NT2/D1 (cell line): ENCODE data around the gene E2F6.

Experiments
- DNase-seq: peaks from one replicate; pipeline ENCODE4 v3.0.0-alpha.2; 2011; ENCODE audit warnings: low read depth, low spot score
- H3K27me3 ChIP-seq: 2 replicates; pipeline ENCODE4 v1.6.0; 2011; ENCODE audit warnings: mild to moderate bottlenecking; ENCODE audit not compliant: insufficient read length, insufficient read depth
- H3K36me3 ChIP-seq: 2 replicates; pipeline ENCODE4 v1.6.1; 2011; ENCODE audit warnings: mild to moderate bottlenecking, low read length, mixed read lengths; ENCODE audit not compliant: insufficient read depth, insufficient read length
- H3K4me1 ChIP-seq: 2 replicates; pipeline ENCODE4 v1.5.1; 2011; ENCODE audit not compliant: insufficient read depth, insufficient read length
- H3K4me3 ChIP-seq: 2 replicates; pipeline ENCODE4 v1.5.1; 2011; ENCODE audit warnings: low read depth; ENCODE audit not compliant: insufficient read length
- H3K9ac ChIP-seq: 2 replicates; pipeline ENCODE4 v1.6.0; 2011; ENCODE audit warnings: low read depth; ENCODE audit not compliant: insufficient read length
- H3K9me3 ChIP-seq: 2 replicates; pipeline ENCODE4 v1.5.1; 2011; ENCODE audit warnings: mild to moderate bottlenecking, low read length; ENCODE audit not compliant: insufficient read depth
- SUZ12 ChIP-seq: IDR thresholded peaks from 2 replicates; pipeline ENCODE4 v1.6.1; 2011; ENCODE audit not compliant: insufficient read length, insufficient read depth; ENCODE audit errors: extremely low read depth
- YY1 ChIP-seq: IDR thresholded peaks from 2 replicates; pipeline ENCODE4 v1.6.1; 2011; ENCODE audit not compliant: insufficient read length, insufficient read depth
- ZNF274 ChIP-seq: IDR thresholded peaks from 2 replicates; pipeline ENCODE4 v1.6.1; 2011; ENCODE audit warnings: mild to moderate bottlenecking, low read depth, low read length

E2F6 gene

DNA sequence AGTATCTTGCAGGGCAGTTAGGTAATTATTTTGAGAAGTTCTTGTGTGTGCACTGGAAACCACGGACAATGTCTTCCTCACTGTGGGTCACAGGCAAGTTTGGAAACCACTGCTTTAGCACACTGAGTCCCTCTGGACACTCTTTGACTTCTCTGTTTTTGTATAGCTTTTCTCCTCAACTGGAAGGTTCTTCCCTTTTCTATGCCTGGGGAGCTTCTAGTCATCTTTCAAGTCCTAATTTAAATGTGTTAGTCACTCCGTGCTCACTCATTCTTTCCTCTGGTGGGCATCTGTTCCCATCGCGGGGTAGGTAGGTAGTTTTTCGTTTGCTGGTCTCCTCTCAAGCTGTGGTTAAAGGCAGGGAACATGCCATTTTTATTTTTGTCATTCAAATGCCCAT, 32.1 kb downstream of the E2F6 start:
- Histone ChIP-seq H3K36me3 (no peaks in the 10 kb centered on the region), H3K4me3 (no peak overlapping the region), H3K27me3 (no peaks in the 10 kb centered on the region), H3K9ac (no peak overlapping the region), H3K4me1 (no peaks in the 10 kb centered on the region), H3K9me3 (peaks cover 13% of the 10 kb centered on the region)
- DNase-seq = no peak
- TF ChIP-seq YY1 (no peak), SUZ12 (no peak), ZNF274 (no peak)

DNA sequence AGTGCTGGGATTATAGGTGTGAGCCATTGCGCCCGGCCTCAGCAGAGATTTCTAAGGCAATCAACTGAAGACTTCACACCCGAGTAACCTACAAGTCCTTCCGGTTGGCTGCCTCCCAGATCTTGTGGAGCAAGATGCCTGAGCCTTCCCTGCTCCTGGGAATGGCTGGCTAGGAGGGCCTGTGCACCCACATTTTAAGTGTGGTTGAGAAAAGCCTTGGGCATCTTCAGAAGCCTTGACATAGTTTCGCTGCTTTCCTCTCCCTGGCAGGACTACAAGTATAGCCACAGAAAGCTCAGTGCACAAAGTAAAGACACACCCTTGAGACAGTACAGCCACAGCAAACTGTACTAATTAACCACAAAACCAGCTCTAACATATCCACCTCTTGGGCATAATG, 35.2 kb downstream of the E2F6 start:
- H3K4me3 ChIP-seq = no peak overlapping the region
- H3K9me3 ChIP-seq = no peaks in the 10 kb centered on the region
- no peaks in the 10 kb centered on the region for H3K4me1 ChIP-seq
- no peak for TF ChIP-seq ZNF274
- no peak for TF ChIP-seq SUZ12
- no peak for TF ChIP-seq YY1
- H3K27me3 ChIP-seq = no peaks in the 10 kb centered on the region
- no peak overlapping the region for H3K9ac ChIP-seq
- no peaks in the 10 kb centered on the region for H3K36me3 ChIP-seq
- no peak for DNase-seq

DNA sequence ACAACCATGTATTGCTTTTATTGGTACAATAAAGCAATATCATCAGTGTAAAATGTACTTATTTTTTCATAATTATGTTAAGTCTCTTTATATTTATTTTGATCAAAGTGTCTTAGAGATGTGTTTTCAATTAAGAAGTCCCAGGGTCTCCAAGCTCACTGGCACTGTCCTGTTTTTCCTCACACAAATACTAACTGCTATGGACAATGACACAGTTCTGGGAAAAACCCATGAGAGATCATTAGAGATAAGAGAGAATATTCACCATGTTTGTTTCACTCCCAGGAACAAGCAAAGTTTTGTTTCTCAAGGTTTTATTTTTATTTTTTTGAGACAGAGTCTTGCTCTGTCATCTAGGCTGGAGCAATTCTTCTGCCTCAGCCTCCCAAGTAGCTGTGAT, 38.7 kb downstream of the E2F6 start:
- H3K27me3 ChIP-seq = no peaks in the 10 kb centered on the region
- H3K9me3 ChIP-seq = no peaks in the 10 kb centered on the region
- no peak for DNase-seq
- TF ChIP-seq ZNF274 (no peak), YY1 (no peak), SUZ12 (no peak)
- no peaks in the 10 kb centered on the region for H3K4me1 ChIP-seq
- H3K9ac ChIP-seq = no peak overlapping the region
- no peak overlapping the region for H3K4me3 ChIP-seq
- no peaks in the 10 kb centered on the region for H3K36me3 ChIP-seq

DNA sequence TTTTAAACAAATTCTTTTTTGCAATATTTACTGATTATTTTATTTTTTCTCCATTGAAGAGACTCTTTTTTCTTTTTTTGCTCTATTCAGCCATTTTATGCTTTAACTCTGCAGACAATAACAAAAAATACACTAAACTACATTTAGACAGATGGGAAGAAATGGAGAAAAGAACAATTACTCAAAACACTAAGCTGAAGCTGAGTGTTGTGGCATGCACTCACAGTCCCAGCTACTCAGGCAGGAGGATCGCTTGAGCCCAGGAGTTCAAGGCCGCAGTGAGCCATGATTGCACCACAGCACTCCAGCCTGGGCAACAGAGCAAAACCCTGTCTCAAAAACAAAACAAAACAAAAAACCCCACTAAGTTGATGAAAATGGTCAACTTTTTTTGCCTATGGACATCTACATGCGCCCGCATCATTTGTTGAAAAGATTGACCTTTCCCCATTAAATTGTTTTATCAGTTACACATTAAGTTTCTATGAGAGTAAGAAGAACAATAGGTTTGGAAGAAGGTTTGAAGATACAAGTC, 43.0 kb downstream of the E2F6 start:
- Histone ChIP-seq H3K9ac (no peak overlapping the region), H3K36me3 (no peaks in the 10 kb centered on the region), H3K4me1 (no peaks in the 10 kb centered on the region), H3K4me3 (no peak overlapping the region), H3K27me3 (no peaks in the 10 kb centered on the region), H3K9me3 (peaks cover 4% of the 10 kb centered on the region; the same call in 1 of the 2 replicates)
- no peak for TF ChIP-seq YY1
- no peak for TF ChIP-seq ZNF274
- TF ChIP-seq SUZ12 = no peak
- DNase-seq = no peak

DNA sequence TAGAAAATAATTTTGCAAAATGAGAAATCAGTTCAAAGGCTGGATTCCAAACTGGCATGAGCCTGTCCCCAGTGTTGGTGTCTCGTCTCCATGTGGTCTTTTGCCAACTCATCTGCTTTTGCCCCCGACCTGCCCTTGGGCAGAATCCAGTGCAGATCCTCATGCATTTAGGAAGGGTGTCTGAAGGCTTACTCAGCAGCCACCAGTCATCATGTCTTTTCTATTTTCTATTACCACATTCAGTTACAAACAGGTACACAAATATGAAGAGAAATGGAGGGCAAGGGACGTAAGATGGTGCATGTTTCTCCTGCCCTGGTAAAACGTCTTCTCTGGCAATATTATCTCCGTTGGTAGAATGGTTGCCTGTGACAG, 43.5 kb downstream of the E2F6 start:
- TF ChIP-seq ZNF274 (no peak), SUZ12 (no peak), YY1 (no peak)
- H3K36me3 ChIP-seq = no peaks in the 10 kb centered on the region
- no peak for DNase-seq
- no peaks in the 10 kb centered on the region for H3K27me3 ChIP-seq
- H3K4me1 ChIP-seq = no peaks in the 10 kb centered on the region
- H3K4me3 ChIP-seq = no peak overlapping the region
- peaks cover 9% of the 10 kb centered on the region; the same call in 1 of the 2 replicates for H3K9me3 ChIP-seq
- H3K9ac ChIP-seq = no peak overlapping the region

DNA sequence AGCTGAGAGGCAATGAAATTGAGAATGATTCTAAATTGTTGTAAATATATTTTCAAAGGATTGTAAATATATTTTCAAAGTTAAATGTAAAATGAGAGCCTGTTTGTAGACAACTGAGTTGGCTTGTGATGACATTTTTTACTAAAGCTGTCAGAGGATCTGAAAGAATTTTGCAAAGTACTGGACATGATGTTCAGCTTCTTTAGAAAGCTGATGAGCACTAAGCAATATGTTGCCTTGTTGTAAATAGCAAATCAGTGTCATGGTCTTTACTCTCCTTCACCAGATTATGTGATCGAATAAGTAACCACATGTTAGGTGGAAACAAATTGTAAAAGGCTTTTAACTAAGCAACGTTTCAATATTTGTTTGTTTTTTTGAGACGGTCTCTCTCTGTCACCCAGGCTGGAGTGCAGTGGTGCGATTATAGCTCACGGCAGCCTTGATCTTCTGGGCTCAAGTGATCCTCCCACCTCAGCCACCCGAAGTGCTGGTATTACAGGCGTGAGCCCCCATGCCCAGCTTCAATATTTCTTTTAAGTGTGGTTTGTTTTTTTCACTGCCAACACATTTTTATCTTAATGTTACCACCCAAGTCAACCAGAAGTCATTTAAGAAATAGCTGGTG, 44.0 kb downstream of the E2F6 start:
- no peaks in the 10 kb centered on the region for H3K36me3 ChIP-seq
- no peak overlapping the region for H3K4me3 ChIP-seq
- no peaks in the 10 kb centered on the region for H3K27me3 ChIP-seq
- TF ChIP-seq ZNF274 = no peak
- TF ChIP-seq SUZ12 = no peak
- no peak for TF ChIP-seq YY1
- no peak for DNase-seq
- H3K4me1 ChIP-seq = no peaks in the 10 kb centered on the region
- H3K9ac ChIP-seq = no peak overlapping the region
- H3K9me3 ChIP-seq = peaks cover 14% of the 10 kb centered on the region; the same call in 1 of the 2 replicates

DNA sequence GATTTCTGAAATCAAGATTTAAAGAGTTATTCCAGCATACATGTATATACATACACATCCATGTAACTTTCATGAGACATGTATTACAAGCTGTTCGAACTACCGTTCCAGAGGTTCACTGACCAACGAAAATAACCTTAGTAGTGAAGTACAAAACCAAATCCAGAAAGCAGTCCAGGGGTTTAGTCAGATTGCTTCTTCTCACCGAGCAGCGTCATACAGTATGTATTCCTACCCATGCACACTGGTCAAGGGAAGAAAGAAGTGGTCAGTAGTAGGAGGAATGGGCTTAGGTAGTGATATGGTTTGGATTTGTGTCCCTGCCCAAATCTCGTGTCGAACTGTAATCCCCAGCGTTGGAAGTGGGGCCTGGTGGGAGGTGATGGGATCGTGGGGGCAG, 45.3 kb downstream of the E2F6 start:
- no peaks in the 10 kb centered on the region for H3K27me3 ChIP-seq
- no peak overlapping the region for H3K4me3 ChIP-seq
- H3K36me3 ChIP-seq = no peaks in the 10 kb centered on the region
- H3K9me3 ChIP-seq = peaks cover 17% of the 10 kb centered on the region; the same call in 1 of the 2 replicates
- no peak for TF ChIP-seq YY1
- TF ChIP-seq SUZ12 = no peak
- no peak for TF ChIP-seq ZNF274
- no peak overlapping the region for H3K9ac ChIP-seq
- DNase-seq = no peak
- no peaks in the 10 kb centered on the region for H3K4me1 ChIP-seq

DNA sequence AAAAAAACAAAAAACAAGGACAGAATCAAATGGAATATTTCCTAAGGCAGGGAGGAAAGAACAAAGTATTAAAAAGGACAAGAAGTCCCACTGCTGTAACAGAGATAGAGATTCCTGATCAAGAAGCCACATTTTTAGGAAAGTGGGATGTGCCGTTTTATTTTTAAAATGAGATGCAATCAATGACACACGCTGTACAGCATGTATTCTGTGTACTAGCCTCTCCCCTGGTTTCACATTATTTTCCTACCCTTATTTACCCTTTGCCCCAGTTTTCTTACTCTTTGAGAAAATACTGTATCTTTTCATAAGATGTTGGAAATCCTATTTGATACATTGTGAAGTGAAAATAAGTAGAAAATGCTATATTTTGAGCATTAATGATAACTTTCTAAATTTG, 45.8 kb downstream of the E2F6 start:
- DNase-seq = no peak
- Histone ChIP-seq H3K9me3 (peaks cover 17% of the 10 kb centered on the region; the same call in 1 of the 2 replicates), H3K27me3 (no peaks in the 10 kb centered on the region), H3K36me3 (no peaks in the 10 kb centered on the region), H3K9ac (no peak overlapping the region), H3K4me1 (no peaks in the 10 kb centered on the region), H3K4me3 (no peak overlapping the region)
- TF ChIP-seq YY1 (no peak), SUZ12 (no peak), ZNF274 (no peak)
